ENCODE data around the gene CACHD1.

Gene CACHD1

GRCh38 chr1:64645735-64646134 is 175.8 kb downstream of the CACHD1 start:
- peaks cover 32% of the 10 kb centered on the region for H3K36me3 ChIP-seq (replicated peaks)
- in situ Hi-C loops (cut with MboI; ENCODE audit: low sequenced_read_pairs), result no loop called here
- H3K27me3 ChIP-seq (ENCODE audit: low read depth), result no peaks in the 10 kb centered on the region
- H3K4me3 ChIP-seq, result no peak overlapping the region
- no peaks in the 10 kb centered on the region for H3K4me1 ChIP-seq
- DNase-seq (ENCODE audit: low spot score in 2 of 2), result no peak
- H3K9me3 ChIP-seq, result no peaks in the 10 kb centered on the region

- in situ Hi-C loops (cut with MboI; ENCODE audit: low sequenced_read_pairs), result no loop called here
- Histone ChIP-seq H3K9me3 (no peaks in the 10 kb centered on the region), H3K36me3 (replicated peaks) (peaks cover 31% of the 10 kb centered on the region), H3K4me3 (no peak overlapping the region), H3K27me3 (ENCODE audit: low read depth) (no peaks in the 10 kb centered on the region), H3K4me1 (no peaks in the 10 kb centered on the region)
- DNase-seq (ENCODE audit: low spot score in 2 of 2), result no peak
These were observed 180.5 kb downstream of the CACHD1 start for GRCh38 chr1:64650411-64650810.

DNA sequence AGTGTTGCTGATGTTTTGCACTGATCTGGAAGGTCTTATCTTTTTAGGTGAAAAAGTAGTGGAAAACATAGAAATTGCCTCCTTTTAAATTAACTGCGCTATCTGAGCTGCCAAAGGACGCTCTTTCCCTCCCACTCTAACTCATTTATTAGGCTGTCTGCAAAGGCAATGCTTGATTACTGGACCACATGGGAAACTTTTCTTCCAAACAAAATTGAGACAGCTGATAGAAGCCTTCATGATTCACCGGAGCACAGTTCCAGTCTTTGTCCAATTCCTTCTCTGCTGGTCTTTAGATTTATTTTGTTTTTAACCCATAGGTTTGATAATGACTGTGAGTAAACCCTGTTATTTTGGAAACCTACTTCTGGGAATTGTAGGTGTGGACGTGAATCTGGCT is 181.9 kb downstream of the CACHD1 start:
- Histone ChIP-seq H3K36me3 (replicated peaks) (peaks cover 31% of the 10 kb centered on the region), H3K9me3 (no peaks in the 10 kb centered on the region), H3K27me3 (ENCODE audit: low read depth) (no peaks in the 10 kb centered on the region), H3K4me3 (no peak overlapping the region), H3K4me1 (no peaks in the 10 kb centered on the region)
- DNase-seq (ENCODE audit: low spot score in 2 of 2), result no peak
- in situ Hi-C loops (cut with MboI; ENCODE audit: low sequenced_read_pairs), result no loop called here

GRCh38 chr1:64653466-64653865 is 183.5 kb downstream of the CACHD1 start:
- Histone ChIP-seq H3K36me3 (replicated peaks) (peaks cover 28% of the 10 kb centered on the region), H3K9me3 (no peaks in the 10 kb centered on the region), H3K4me1 (no peaks in the 10 kb centered on the region), H3K4me3 (no peak overlapping the region), H3K27me3 (ENCODE audit: low read depth) (no peaks in the 10 kb centered on the region)
- DNase-seq (ENCODE audit: low spot score in 2 of 2), result no peak
- in situ Hi-C loops (cut with MboI; ENCODE audit: low sequenced_read_pairs), result no loop called here

DNA sequence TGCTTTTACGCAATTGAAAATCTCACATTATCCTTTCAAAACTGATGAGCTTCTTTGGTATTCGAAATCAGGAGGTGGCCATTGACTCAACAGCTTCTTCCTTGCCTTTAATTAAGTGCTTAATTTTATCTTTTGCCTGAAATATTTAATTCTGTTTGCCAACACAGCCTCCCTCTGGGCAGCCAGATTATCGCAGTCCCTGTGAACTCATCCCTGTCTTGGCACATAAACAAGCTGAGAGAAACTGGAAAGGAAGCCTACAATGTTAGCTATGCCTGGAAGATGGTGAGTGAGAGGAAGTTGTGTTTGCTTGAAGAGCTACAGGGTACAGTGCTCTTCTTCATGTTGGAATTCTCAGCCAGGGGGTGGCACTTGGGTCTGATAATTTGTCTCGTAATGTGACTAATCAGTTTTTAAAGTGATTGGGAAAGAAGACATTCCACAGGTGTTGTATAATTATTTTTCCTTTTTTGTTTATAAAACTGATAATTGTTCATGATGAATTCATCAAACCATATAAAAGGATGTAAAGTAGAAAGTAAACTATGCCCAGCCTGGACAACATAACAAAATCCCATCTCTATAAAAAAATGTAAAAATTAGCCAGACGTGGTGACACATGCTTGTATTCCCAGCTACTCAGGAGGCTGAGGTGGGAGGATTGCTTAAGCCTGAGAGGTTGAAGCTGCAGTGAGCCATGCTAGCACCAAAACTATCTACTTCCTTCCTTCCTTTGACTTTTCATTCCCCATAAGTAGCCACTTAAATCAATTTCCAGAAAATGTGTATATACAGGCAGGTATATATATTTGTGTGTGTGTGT is 184.8 kb downstream of the CACHD1 start:
- no peaks in the 10 kb centered on the region for H3K27me3 ChIP-seq (ENCODE audit: low read depth)
- H3K9me3 ChIP-seq, result no peaks in the 10 kb centered on the region
- in situ Hi-C loops (cut with MboI; ENCODE audit: low sequenced_read_pairs), result no loop called here
- no peaks in the 10 kb centered on the region for H3K4me1 ChIP-seq
- peaks cover 28% of the 10 kb centered on the region; the same call in 1 of the 2 replicates for H3K36me3 ChIP-seq (replicated peaks)
- H3K4me3 ChIP-seq, result no peak overlapping the region
- DNase-seq (ENCODE audit: low spot score in 2 of 2), result no peak

- Histone ChIP-seq H3K4me3 (no peak overlapping the region), H3K9me3 (no peaks in the 10 kb centered on the region), H3K4me1 (no peaks in the 10 kb centered on the region), H3K27me3 (ENCODE audit: low read depth) (no peaks in the 10 kb centered on the region), H3K36me3 (replicated peaks) (peaks cover 34% of the 10 kb centered on the region; the same call in 1 of the 2 replicates)
- in situ Hi-C loops (cut with MboI; ENCODE audit: low sequenced_read_pairs), result no loop called here
- no peak for DNase-seq (ENCODE audit: low spot score in 2 of 2)
These were observed 185.9 kb downstream of the CACHD1 start for GRCh38 chr1:64655861-64656260.

GRCh38 chr1:64659478-64660138 is 189.7 kb downstream of the CACHD1 start:
- H3K9me3 ChIP-seq, result no peaks in the 10 kb centered on the region
- no peak for DNase-seq (ENCODE audit: low spot score in 2 of 2)
- H3K4me3 ChIP-seq, result no peak overlapping the region
- H3K36me3 ChIP-seq (replicated peaks), result peaks cover 22% of the 10 kb centered on the region
- in situ Hi-C loops (cut with MboI; ENCODE audit: low sequenced_read_pairs), result no loop called here
- no peaks in the 10 kb centered on the region for H3K4me1 ChIP-seq
- no peaks in the 10 kb centered on the region for H3K27me3 ChIP-seq (ENCODE audit: low read depth)

- Histone ChIP-seq H3K27me3 (ENCODE audit: low read depth) (no peaks in the 10 kb centered on the region), H3K4me1 (no peaks in the 10 kb centered on the region), H3K9me3 (no peaks in the 10 kb centered on the region), H3K36me3 (replicated peaks) (peaks cover 18% of the 10 kb centered on the region), H3K4me3 (no peak overlapping the region)
- in situ Hi-C loops (cut with MboI; ENCODE audit: low sequenced_read_pairs), result no loop called here
- DNase-seq (ENCODE audit: low spot score in 2 of 2), result peak in 1 of 2 experiments; percentile 47
These were observed 193.7 kb downstream of the CACHD1 start for GRCh38 chr1:64663668-64664067.

DNA sequence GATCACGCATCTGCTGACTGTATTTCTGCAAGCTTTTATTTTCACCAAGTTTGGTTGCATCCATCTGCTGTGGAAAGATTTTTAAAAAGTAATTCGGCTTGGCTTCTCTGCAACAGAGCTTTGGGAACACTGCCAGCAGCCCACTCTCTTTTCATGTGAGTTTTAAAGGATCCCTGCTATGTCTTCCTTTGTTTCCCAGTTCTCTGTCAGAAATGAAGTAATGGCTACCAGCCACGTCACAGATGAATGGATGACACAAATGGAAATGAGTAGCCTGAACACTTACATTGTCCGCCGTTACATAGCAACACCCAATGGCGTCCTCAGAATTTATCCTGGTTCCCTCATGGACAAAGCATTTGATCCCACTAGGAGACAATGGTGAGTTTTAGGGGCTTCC is 194.4 kb downstream of the CACHD1 start:
- Histone ChIP-seq H3K27me3 (ENCODE audit: low read depth) (no peaks in the 10 kb centered on the region), H3K36me3 (replicated peaks) (peaks cover 18% of the 10 kb centered on the region), H3K4me3 (no peak overlapping the region), H3K4me1 (no peaks in the 10 kb centered on the region), H3K9me3 (no peaks in the 10 kb centered on the region)
- in situ Hi-C loops (cut with MboI; ENCODE audit: low sequenced_read_pairs), result no loop called here
- DNase-seq (ENCODE audit: low spot score in 2 of 2), result peak in 1 of 2 experiments; percentile 12

DNA sequence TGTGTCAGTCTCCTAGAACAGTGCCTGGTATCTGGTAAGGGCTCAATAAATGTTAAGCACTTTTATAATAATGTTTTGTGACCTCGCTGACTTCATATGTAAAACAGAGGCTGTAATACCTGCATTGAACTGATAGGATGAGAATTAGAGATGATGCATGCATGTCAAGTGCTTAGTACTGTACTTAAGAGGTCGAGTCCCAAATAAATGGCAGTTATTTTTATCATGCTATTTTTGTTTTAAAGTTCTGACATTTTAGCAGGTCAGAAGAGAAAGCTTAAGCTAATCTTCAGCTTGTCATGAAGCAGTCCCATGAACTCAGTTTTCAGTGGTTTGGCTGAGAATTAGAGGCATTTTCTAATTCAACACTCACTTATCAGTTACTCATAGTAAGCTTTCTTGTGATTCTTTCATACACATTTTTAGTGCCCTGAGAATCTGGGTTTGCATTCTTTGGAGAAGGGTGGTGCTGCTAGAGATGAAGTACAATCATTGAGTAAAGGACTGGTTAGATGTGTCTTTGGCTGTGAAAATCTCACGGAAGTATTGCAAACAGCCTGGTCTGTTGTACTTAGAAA is 199.3 kb downstream of the CACHD1 start:
- DNase-seq (ENCODE audit: low spot score in 2 of 2), result no peak
- Histone ChIP-seq H3K27me3 (ENCODE audit: low read depth) (no peaks in the 10 kb centered on the region), H3K4me3 (no peak overlapping the region), H3K9me3 (no peaks in the 10 kb centered on the region), H3K36me3 (replicated peaks) (peaks cover 20% of the 10 kb centered on the region), H3K4me1 (no peaks in the 10 kb centered on the region)
- in situ Hi-C loops (cut with MboI; ENCODE audit: low sequenced_read_pairs), result no loop called here

- H3K9me3 ChIP-seq, result no peaks in the 10 kb centered on the region
- H3K4me3 ChIP-seq, result no peak overlapping the region
- H3K4me1 ChIP-seq, result no peaks in the 10 kb centered on the region
- in situ Hi-C loops (cut with MboI; ENCODE audit: low sequenced_read_pairs), result loop anchor here (10.0 kb wide), 1 partner anchor 411 kb away; no protein-coding TSS in a partner anchor
- H3K27me3 ChIP-seq (ENCODE audit: low read depth), result no peaks in the 10 kb centered on the region
- peaks cover 61% of the 10 kb centered on the region for H3K36me3 ChIP-seq (replicated peaks)
- no peak for DNase-seq (ENCODE audit: low spot score in 2 of 2)
These were observed 205.9 kb downstream of the CACHD1 start for GRCh38 chr1:64675718-64676345.

DNA sequence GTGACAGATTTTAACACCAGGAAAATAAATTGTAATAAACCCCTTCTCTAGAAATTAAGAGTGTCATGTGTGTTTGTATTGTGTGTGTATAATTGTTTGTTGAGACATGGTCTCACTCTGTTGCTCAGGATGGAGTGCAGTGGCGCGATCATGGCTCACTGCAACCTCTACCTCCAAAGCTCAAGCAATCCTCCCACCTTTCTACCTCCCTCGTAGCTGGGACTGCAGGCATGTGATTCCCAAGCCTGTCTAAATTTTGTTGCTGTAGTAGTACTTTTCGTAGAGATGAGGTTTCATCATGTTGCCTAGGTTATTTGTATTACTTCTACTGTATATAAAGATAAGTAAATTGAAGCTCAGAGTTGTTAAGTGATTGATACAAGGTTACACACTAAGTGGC is 206.5 kb downstream of the CACHD1 start:
- in situ Hi-C loops (cut with MboI; ENCODE audit: low sequenced_read_pairs), result loop anchor here (10.0 kb wide), 1 partner anchor 412 kb away; no protein-coding TSS in a partner anchor
- no peaks in the 10 kb centered on the region for H3K9me3 ChIP-seq
- H3K4me3 ChIP-seq, result no peak overlapping the region
- H3K36me3 ChIP-seq (replicated peaks), result peaks cover 65% of the 10 kb centered on the region
- no peak for DNase-seq (ENCODE audit: low spot score in 2 of 2)
- H3K4me1 ChIP-seq, result no peaks in the 10 kb centered on the region
- H3K27me3 ChIP-seq (ENCODE audit: low read depth), result no peaks in the 10 kb centered on the region

- H3K4me1 ChIP-seq, result no peaks in the 10 kb centered on the region
- no peak for DNase-seq (ENCODE audit: low spot score in 2 of 2)
- peaks cover 68% of the 10 kb centered on the region for H3K36me3 ChIP-seq (replicated peaks)
- no peaks in the 10 kb centered on the region for H3K9me3 ChIP-seq
- H3K4me3 ChIP-seq, result no peak overlapping the region
- no peaks in the 10 kb centered on the region for H3K27me3 ChIP-seq (ENCODE audit: low read depth)
- in situ Hi-C loops (cut with MboI; ENCODE audit: low sequenced_read_pairs), result loop anchor here (10.0 kb wide), 1 partner anchor 413 kb away; no protein-coding TSS in a partner anchor
These were observed 207.6 kb downstream of the CACHD1 start for GRCh38 chr1:64677532-64677931.
